Tibial nerve (tissue), 4 donors: ENCODE results near the gene CD70. TPM values are rescaled to one million over a fixed set of nuclear protein-coding genes. Genes with fewer than 3 reads are reported as not detected.
"Not testable (repeated sequence)": the region's sequence is repeated elsewhere in the genome, so short reads cannot be mapped to it uniquely, and the experiment has no call there.

Source experiments
- DNase-seq, 2 donors: peaks; one replicate each; pipeline ENCODE4 v3.0.0-alpha.2; 2019; ENCODE audit warnings: low spot score in 2 of 2
- H3K27ac ChIP-seq, 4 donors: fragments of 200-600 bp; sonication (generic) in 3 of 4; one replicate each; pipeline ENCODE4 v1.5.1; 2017 to 2019; ENCODE audit warnings: mild to moderate bottlenecking in 1 of 4
- H3K27me3 ChIP-seq, 2 donors: fragments of 200-600 bp; sonication (generic) in 1 of 2; one replicate each; pipeline versions ENCODE4 v1.5.1 to v1.6.0; 2017 to 2019
- H3K36me3 ChIP-seq, 3 donors: fragments of 200-600 bp; sonication (generic); one replicate each; pipeline ENCODE4 v1.5.1; 2018 to 2019
- H3K4me1 ChIP-seq, 4 donors: fragments of 200-600 bp; sonication (generic) in 3 of 4; one replicate each; pipeline ENCODE4 v1.5.1; 2017 to 2019
- H3K4me3 ChIP-seq, 4 donors: fragments of 200-600 bp; sonication (generic) in 3 of 4; one replicate each; pipeline ENCODE4 v1.5.1; 2017 to 2019; ENCODE audit warnings: mild to moderate bottlenecking in 1 of 4, moderate library complexity in 1 of 4
- H3K9me3 ChIP-seq, 4 donors: fragments of 200-600 bp; sonication (generic) in 3 of 4; one replicate each; pipeline ENCODE4 v1.5.1; 2017 to 2019
- CTCF ChIP-seq, 5 experiments: fragments of 200-600 bp in 3 of 5; fragments of 450-650 bp in 2 of 5; sonication (generic) in 3 of 5; IDR thresholded peaks; one replicate each; pipeline ENCODE4 v1.5.1; 2016 to 2019; ENCODE audit warnings: antibody characterized with exemption in 5 of 5, mild to moderate bottlenecking in 3 of 5, moderate library complexity in 2 of 5
- EP300 ChIP-seq, 2 donors: sonication (generic); formaldehyde crosslinking; IDR thresholded peaks; one replicate each; pipeline ENCODE4 v1.6.1; 2017; ENCODE audit warnings: antibody characterized with exemption in 2 of 2, mild to moderate bottlenecking in 1 of 2
- POLR2A ChIP-seq, 2 donors: fragments of 450-650 bp; IDR thresholded peaks; one replicate each; pipeline ENCODE4 v1.6.1; 2017; ENCODE audit warnings: antibody characterized with exemption in 2 of 2, mild to moderate bottlenecking in 2 of 2, moderate library complexity in 2 of 2
- WGBS, 2 donors: methylation state at CpG; one replicate each; pipeline ENCODE4 v1.1.5; 2018; 5-methylcytosine and 5-hydroxymethylcytosine counted together
- total RNA-seq, 4 donors: library from RNA; depleted of rRNA; stranded (reverse); fragments of >200 nt; gene quantifications; one replicate each; pipeline ENCODE4 v1.1.0, GENCODE V29; 2016

Gene CD70
- total RNA-seq, 4 donors from 2014 or later, result 0.87 TPM; not detected in 3

- H3K36me3 ChIP-seq, result no peaks in the 10 kb centered on the region
- H3K4me3 ChIP-seq, result no peak overlapping the region
- peaks cover 0 to 1% (median 0%) of the 10 kb centered on the region in 4 donors for H3K9me3 ChIP-seq
- TF ChIP-seq POLR2A (IDR thresholded peaks at IDR 0.05) (no peak), EP300 (IDR thresholded peaks at IDR 0.05) (no peak), CTCF (IDR thresholded peaks at IDR 0.05) (no peak)
- H3K27ac ChIP-seq, result no peak overlapping the region
- peaks cover 0 to 6% (median 0%) of the 10 kb centered on the region in 4 donors for H3K4me1 ChIP-seq
- DNase-seq, result no peak
- H3K27me3 ChIP-seq, result peaks cover 0 to 7% of the 10 kb centered on the region in 2 donors
- 63 to 64% methylated on average over 11 of the region's 11 CpGs for WGBS, 2 donors
Measured at GRCh38 chr19:6556480-6557195, 34.3 kb downstream of the CD70 start.

- TF ChIP-seq EP300 (IDR thresholded peaks at IDR 0.05), result no peak
- no peak for TF ChIP-seq POLR2A (IDR thresholded peaks at IDR 0.05)
- no peak for TF ChIP-seq CTCF (IDR thresholded peaks at IDR 0.05)
- whole genome bisulfite sequencing, 2 donors, result 91 to 92% methylated on average over 2 of the region's 2 CpGs
Measured at GRCh38 chr19:6556043-6556449, 34.9 kb downstream of the CD70 start.

GRCh38 chr19:6551607-6552450, 39.1 kb downstream of the CD70 start:
- DNase-seq, result no peak
- 24 to 33% methylated on average over 15 to 22 of the region's 28 CpGs for WGBS, 2 donors
- Histone ChIP-seq H3K36me3 (no peaks in the 10 kb centered on the region), H3K27me3 (peaks cover 0 to 16% of the 10 kb centered on the region in 2 donors), H3K27ac (no peak overlapping the region), H3K4me3 (no peak overlapping the region), H3K4me1 (peaks cover 0 to 7% (median 0%) of the 10 kb centered on the region in 4 donors), H3K9me3 (peaks cover 0 to 17% (median 0%) of the 10 kb centered on the region in 4 donors)
- no peak for TF ChIP-seq POLR2A (IDR thresholded peaks at IDR 0.05)
- no peak for TF ChIP-seq CTCF (IDR thresholded peaks at IDR 0.05)
- TF ChIP-seq EP300 (IDR thresholded peaks at IDR 0.05), result no peak

More at GRCh38 chr19:6556043-6556449, 34.9 kb downstream of the CD70 start:
- Histone ChIP-seq H3K27ac (no peak overlapping the region), H3K27me3 (peaks cover 0 to 12% of the 10 kb centered on the region in 2 donors), H3K4me1 (peaks cover 0 to 7% (median 0%) of the 10 kb centered on the region in 4 donors), H3K4me3 (no peak overlapping the region), H3K9me3 (peaks cover 0 to 7% (median 0%) of the 10 kb centered on the region in 4 donors), H3K36me3 (no peaks in the 10 kb centered on the region)
- no peak for DNase-seq

- H3K4me1 ChIP-seq, result peaks cover 0 to 7% (median 0%) of the 10 kb centered on the region in 4 donors
- H3K27ac ChIP-seq, result no peak overlapping the region
- no peak for DNase-seq
- peaks cover 0 to 16% of the 10 kb centered on the region in 2 donors for H3K27me3 ChIP-seq
- no peak for TF ChIP-seq CTCF (IDR thresholded peaks at IDR 0.05)
- no peak for TF ChIP-seq POLR2A (IDR thresholded peaks at IDR 0.05)
- no peak for TF ChIP-seq EP300 (IDR thresholded peaks at IDR 0.05)
- H3K36me3 ChIP-seq, result no peaks in the 10 kb centered on the region
- no peak overlapping the region for H3K4me3 ChIP-seq
- WGBS, 2 donors, result 84 to 87% methylated on average over 3 of the region's 3 CpGs
- H3K9me3 ChIP-seq, result peaks cover 0 to 17% (median 0%) of the 10 kb centered on the region in 4 donors
Measured at GRCh38 chr19:6551091-6551490, 39.9 kb downstream of the CD70 start.

- whole genome bisulfite sequencing, 2 donors, result 88 to 91% methylated on average over 6 of the region's 6 CpGs
- Histone ChIP-seq H3K27me3 (peaks cover 0 to 16% of the 10 kb centered on the region in 2 donors), H3K9me3 (peaks cover 0 to 17% (median 0%) of the 10 kb centered on the region in 4 donors)
- not testable (repeated sequence) for H3K4me3 ChIP-seq, H3K36me3 ChIP-seq, H3K27ac ChIP-seq, DNase-seq, H3K4me1 ChIP-seq
Measured at GRCh38 chr19:6550679-6551078, 40.3 kb downstream of the CD70 start.
